Measurements from ENCODE around the gene SLC35G4. TPM values are rescaled to one million over a fixed set of nuclear protein-coding genes. Genes with fewer than 3 reads are reported as not detected.
"Not testable (repeated sequence)": the region's sequence is repeated elsewhere in the genome, so short reads cannot be mapped to it uniquely, and the experiment has no call there.

Gene SLC35G4
- total RNA-seq, 1 donor = not detected

DNA sequence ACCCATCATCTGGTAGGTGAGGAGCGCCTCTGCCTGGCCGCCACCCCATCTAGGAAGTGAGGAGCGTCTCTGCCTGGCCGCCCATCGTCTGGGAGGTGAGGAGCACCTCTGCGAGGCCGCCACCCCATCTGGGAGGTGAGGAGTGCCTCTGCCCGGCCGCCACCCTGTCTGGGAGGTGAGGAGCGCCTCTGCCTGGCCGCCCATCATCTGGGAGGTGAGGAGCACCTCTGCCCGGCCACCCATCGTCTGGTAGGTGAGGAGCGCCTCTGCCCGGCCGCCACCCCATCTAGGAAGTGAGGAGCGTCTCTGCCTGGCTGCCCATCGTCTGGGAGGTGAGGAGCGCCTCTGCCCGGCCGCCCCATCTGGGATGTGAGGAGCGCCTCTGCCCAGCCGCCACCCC, 4.2 kb downstream of the SLC35G4 start:
- H3K4me3 ChIP-seq (ENCODE audit: insufficient read depth, low read length); H3K27me3 ChIP-seq (ENCODE audit: insufficient read depth, low read length); DNase-seq (ENCODE audit: insufficient read length, low spot score, missing footprints); H2AFZ ChIP-seq (ENCODE audit: low read length); H3K4me1 ChIP-seq (ENCODE audit: insufficient read depth, low read length); H3K4me2 ChIP-seq (ENCODE audit: insufficient read depth, low read length); H4K20me1 ChIP-seq (ENCODE audit: insufficient read depth, low read length); H3K27ac ChIP-seq (ENCODE audit: low read depth, low read length); H3K36me3 ChIP-seq (ENCODE audit: insufficient read depth, low read length); H3K9me3 ChIP-seq (ENCODE audit: low read depth, low read length); H3K79me2 ChIP-seq (ENCODE audit: insufficient read depth, low read length): not testable (repeated sequence)

- not testable (repeated sequence) for H3K4me2 ChIP-seq (ENCODE audit: insufficient read depth, low read length); H4K20me1 ChIP-seq (ENCODE audit: insufficient read depth, low read length); DNase-seq (ENCODE audit: insufficient read length, low spot score, missing footprints); H3K27me3 ChIP-seq (ENCODE audit: insufficient read depth, low read length); H2AFZ ChIP-seq (ENCODE audit: low read length); H3K4me1 ChIP-seq (ENCODE audit: insufficient read depth, low read length); H3K9me3 ChIP-seq (ENCODE audit: low read depth, low read length); H3K27ac ChIP-seq (ENCODE audit: low read depth, low read length); H3K36me3 ChIP-seq (ENCODE audit: insufficient read depth, low read length); H3K4me3 ChIP-seq (ENCODE audit: insufficient read depth, low read length); H3K79me2 ChIP-seq (ENCODE audit: insufficient read depth, low read length)
Observed at GRCh38 chr18:11614042-11614441, 4.6 kb downstream of the SLC35G4 start.

- H3K4me1 ChIP-seq (ENCODE audit: insufficient read depth, low read length); H3K27ac ChIP-seq (ENCODE audit: low read depth, low read length): not testable (repeated sequence)
Observed at GRCh38 chr18:11614981-11615380, 5.6 kb downstream of the SLC35G4 start.

GRCh38 chr18:11647310-11647709, 37.9 kb downstream of the SLC35G4 start:
- H3K9me3 ChIP-seq (ENCODE audit: low read depth, low read length); H3K27me3 ChIP-seq (ENCODE audit: insufficient read depth, low read length); H4K20me1 ChIP-seq (ENCODE audit: insufficient read depth, low read length); H2AFZ ChIP-seq (ENCODE audit: low read length); H3K36me3 ChIP-seq (ENCODE audit: insufficient read depth, low read length); H3K4me1 ChIP-seq (ENCODE audit: insufficient read depth, low read length); H3K79me2 ChIP-seq (ENCODE audit: insufficient read depth, low read length); DNase-seq (ENCODE audit: insufficient read length, low spot score, missing footprints); H3K27ac ChIP-seq (ENCODE audit: low read depth, low read length); H3K4me3 ChIP-seq (ENCODE audit: insufficient read depth, low read length); H3K4me2 ChIP-seq (ENCODE audit: insufficient read depth, low read length): not testable (repeated sequence)

More at GRCh38 chr18:11614981-11615380, 5.6 kb downstream of the SLC35G4 start:
- H3K36me3 ChIP-seq (ENCODE audit: insufficient read depth, low read length); H3K27me3 ChIP-seq (ENCODE audit: insufficient read depth, low read length); H3K4me3 ChIP-seq (ENCODE audit: insufficient read depth, low read length); H3K4me2 ChIP-seq (ENCODE audit: insufficient read depth, low read length); H2AFZ ChIP-seq (ENCODE audit: low read length); DNase-seq (ENCODE audit: insufficient read length, low spot score, missing footprints); H4K20me1 ChIP-seq (ENCODE audit: insufficient read depth, low read length); H3K9me3 ChIP-seq (ENCODE audit: low read depth, low read length); H3K79me2 ChIP-seq (ENCODE audit: insufficient read depth, low read length): not testable (repeated sequence)

GRCh38 chr18:11647804-11648203, 38.4 kb downstream of the SLC35G4 start:
- not testable (repeated sequence) for H3K27me3 ChIP-seq (ENCODE audit: insufficient read depth, low read length); H3K9me3 ChIP-seq (ENCODE audit: low read depth, low read length); H3K79me2 ChIP-seq (ENCODE audit: insufficient read depth, low read length)

GRCh38 chr18:11649839-11650238, 40.4 kb downstream of the SLC35G4 start:
- no peaks in the 10 kb centered on the region for H4K20me1 ChIP-seq (ENCODE audit: insufficient read depth, low read length)
- no peaks in the 10 kb centered on the region for H3K4me1 ChIP-seq (ENCODE audit: insufficient read depth, low read length)
- no peak overlapping the region for H2AFZ ChIP-seq (ENCODE audit: low read length)
- no peak overlapping the region for H3K4me2 ChIP-seq (ENCODE audit: insufficient read depth, low read length)
- H3K9me3 ChIP-seq (ENCODE audit: low read depth, low read length) = no peaks in the 10 kb centered on the region
- DNase-seq (ENCODE audit: insufficient read length, low spot score, missing footprints) = no peak
- TF ChIP-seq, protein P1, sequence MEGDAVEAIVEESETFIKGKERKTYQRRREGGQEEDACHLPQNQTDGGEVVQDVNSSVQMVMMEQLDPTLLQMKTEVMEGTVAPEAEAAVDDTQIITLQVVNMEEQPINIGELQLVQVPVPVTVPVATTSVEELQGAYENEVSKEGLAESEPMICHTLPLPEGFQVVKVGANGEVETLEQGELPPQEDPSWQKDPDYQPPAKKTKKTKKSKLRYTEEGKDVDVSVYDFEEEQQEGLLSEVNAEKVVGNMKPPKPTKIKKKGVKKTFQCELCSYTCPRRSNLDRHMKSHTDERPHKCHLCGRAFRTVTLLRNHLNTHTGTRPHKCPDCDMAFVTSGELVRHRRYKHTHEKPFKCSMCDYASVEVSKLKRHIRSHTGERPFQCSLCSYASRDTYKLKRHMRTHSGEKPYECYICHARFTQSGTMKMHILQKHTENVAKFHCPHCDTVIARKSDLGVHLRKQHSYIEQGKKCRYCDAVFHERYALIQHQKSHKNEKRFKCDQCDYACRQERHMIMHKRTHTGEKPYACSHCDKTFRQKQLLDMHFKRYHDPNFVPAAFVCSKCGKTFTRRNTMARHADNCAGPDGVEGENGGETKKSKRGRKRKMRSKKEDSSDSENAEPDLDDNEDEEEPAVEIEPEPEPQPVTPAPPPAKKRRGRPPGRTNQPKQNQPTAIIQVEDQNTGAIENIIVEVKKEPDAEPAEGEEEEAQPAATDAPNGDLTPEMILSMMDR (IDR thresholded peaks at IDR 0.05; ENCODE audit: extremely low read depth, low read depth, low read length) = no peak
- H3K27me3 ChIP-seq (ENCODE audit: insufficient read depth, low read length) = peaks cover 5% of the 10 kb centered on the region
- no peaks in the 10 kb centered on the region for H3K79me2 ChIP-seq (ENCODE audit: insufficient read depth, low read length)
- H3K27ac ChIP-seq (ENCODE audit: low read depth, low read length) = no peak overlapping the region
- H3K36me3 ChIP-seq (ENCODE audit: insufficient read depth, low read length) = no peaks in the 10 kb centered on the region
- no peak overlapping the region for H3K4me3 ChIP-seq (ENCODE audit: insufficient read depth, low read length)

More at GRCh38 chr18:11647804-11648203, 38.4 kb downstream of the SLC35G4 start:
- DNase-seq (ENCODE audit: insufficient read length, low spot score, missing footprints); H3K36me3 ChIP-seq (ENCODE audit: insufficient read depth, low read length); H3K27ac ChIP-seq (ENCODE audit: low read depth, low read length); H3K4me1 ChIP-seq (ENCODE audit: insufficient read depth, low read length); H4K20me1 ChIP-seq (ENCODE audit: insufficient read depth, low read length); H2AFZ ChIP-seq (ENCODE audit: low read length); H3K4me2 ChIP-seq (ENCODE audit: insufficient read depth, low read length); H3K4me3 ChIP-seq (ENCODE audit: insufficient read depth, low read length): not testable (repeated sequence)
